H9 (cell line): Measurements from ENCODE around the gene RAI1. TPM values are rescaled to one million over a fixed set of nuclear protein-coding genes. Genes with fewer than 3 reads are reported as not detected.

ENCODE experiments used
- DNase-seq: peaks from one replicate; pipeline ENCODE4 v3.0.0-alpha.2; 2017
- H2AFZ ChIP-seq: one replicate; pipeline ENCODE4 v1.6.1; 2013; ENCODE audit warnings: mild to moderate bottlenecking, low read length, control low read depth, moderate library complexity
- H2AK5ac ChIP-seq: 2 replicates; pipeline ENCODE4 v1.6.1; 2013; ENCODE audit warnings: low read length, control low read depth, mixed read lengths; ENCODE audit not compliant: insufficient read length
- H2BK120ac ChIP-seq: one replicate; pipeline ENCODE4 v1.6.1; 2013; ENCODE audit warnings: low read depth, mild to moderate bottlenecking, low read length, control low read depth, inconsistent platforms; ENCODE audit not compliant: poor library complexity, severe bottlenecking
- H2BK12ac ChIP-seq: 2 replicates; pipeline ENCODE4 v1.6.1; 2013; ENCODE audit warnings: low read length, control low read depth, mixed read lengths, low read depth; ENCODE audit not compliant: insufficient read length
- H2BK15ac ChIP-seq: 2 replicates; pipeline ENCODE4 v1.6.1; 2013; ENCODE audit warnings: low read depth, low read length, control low read depth
- H2BK20ac ChIP-seq: one replicate; pipeline ENCODE4 v1.6.1; 2013; ENCODE audit warnings: low read depth, mild to moderate bottlenecking, low read length, control low read depth, inconsistent platforms; ENCODE audit not compliant: poor library complexity, severe bottlenecking
- H2BK5ac ChIP-seq: 2 replicates; pipeline ENCODE4 v1.6.1; 2013; ENCODE audit warnings: low read length, control low read depth, mixed read lengths; ENCODE audit not compliant: insufficient read length
- H3K14ac ChIP-seq: 2 replicates; pipeline ENCODE4 v1.6.1; 2013; ENCODE audit warnings: low read length, control low read depth; ENCODE audit not compliant: insufficient read depth
- H3K18ac ChIP-seq: 2 replicates; pipeline ENCODE4 v1.6.1; 2013; ENCODE audit warnings: low read depth, mild to moderate bottlenecking, mixed read lengths, low read length, control low read depth; ENCODE audit not compliant: insufficient read length
- H3K23ac ChIP-seq: 2 replicates; pipeline ENCODE4 v1.6.1; 2013; ENCODE audit warnings: low read length, control low read depth, mixed read lengths, low read depth; ENCODE audit not compliant: insufficient read length
- H3K23me2 ChIP-seq: 2 replicates; pipeline ENCODE4 v1.6.1; 2013; ENCODE audit warnings: low read depth, mild to moderate bottlenecking, mixed read lengths, low read length, control low read depth; ENCODE audit not compliant: insufficient read length, poor library complexity, severe bottlenecking
- H3K27ac ChIP-seq: 2 replicates; pipeline ENCODE4 v1.5.1; 2013; ENCODE audit warnings: low read length, control low read depth, mixed read lengths, low read depth; ENCODE audit not compliant: insufficient read length
- H3K27me3 ChIP-seq: 2 replicates; pipeline ENCODE4 v1.6.1; 2013; ENCODE audit warnings: low read length, control low read depth, inconsistent platforms; ENCODE audit not compliant: insufficient read depth
- H3K4ac ChIP-seq: 2 replicates; pipeline ENCODE4 v1.6.1; 2013; ENCODE audit warnings: low read depth, mild to moderate bottlenecking, control low read depth, inconsistent platforms, low read length, moderate library complexity
- H3K4me1 ChIP-seq: 2 replicates; pipeline ENCODE4 v1.6.1; 2013; ENCODE audit warnings: low read length, control low read depth, inconsistent platforms; ENCODE audit not compliant: insufficient read depth
- H3K4me2 ChIP-seq: 2 replicates; pipeline ENCODE4 v1.6.1; 2013; ENCODE audit warnings: low read length, control low read depth, mixed read lengths; ENCODE audit not compliant: insufficient read length, insufficient read depth
- H3K56ac ChIP-seq: 2 replicates; pipeline ENCODE4 v1.6.1; 2013; ENCODE audit warnings: low read depth, mild to moderate bottlenecking, mixed read lengths, low read length, control low read depth; ENCODE audit not compliant: insufficient read length
- H3K79me1 ChIP-seq: 2 replicates; pipeline ENCODE4 v1.6.1; 2013; ENCODE audit warnings: low read depth, mild to moderate bottlenecking, moderate library complexity, low read length, control low read depth, inconsistent platforms; ENCODE audit not compliant: insufficient read depth, poor library complexity, severe bottlenecking
- H3K79me2 ChIP-seq: 2 replicates; pipeline ENCODE4 v1.6.1; 2013; ENCODE audit warnings: low read length, control low read depth, inconsistent platforms; ENCODE audit not compliant: insufficient read depth
- H3K9ac ChIP-seq: 2 replicates; pipeline ENCODE4 v1.6.1; 2013; ENCODE audit warnings: low read length, control low read depth, mixed read lengths; ENCODE audit not compliant: insufficient read length; ENCODE audit errors: extremely low read depth
- H3K9me3 ChIP-seq: one replicate; pipeline ENCODE4 v1.6.1; 2013; ENCODE audit warnings: low read depth, low read length, inconsistent platforms; ENCODE audit not compliant: control insufficient read depth
- H3T11ph ChIP-seq: one replicate; pipeline ENCODE4 v1.6.1; 2013; ENCODE audit warnings: mild to moderate bottlenecking, low read length, control low read depth, inconsistent platforms
- H4K20me1 ChIP-seq: one replicate; pipeline ENCODE4 v1.6.1; 2013; ENCODE audit not compliant: control insufficient read depth, insufficient read length, insufficient read depth
- H4K5ac ChIP-seq: 2 replicates; pipeline ENCODE4 v1.6.1; 2013; ENCODE audit warnings: low read depth, mild to moderate bottlenecking, mixed read lengths, low read length, control low read depth; ENCODE audit not compliant: insufficient read length
- H4K8ac ChIP-seq: replicated peaks from 2 replicates; pipeline ENCODE4 v1.6.1; 2013; ENCODE audit warnings: low read length, control low read depth, mixed read lengths, low read depth; ENCODE audit not compliant: insufficient read length
- H4K91ac ChIP-seq: 2 replicates; pipeline ENCODE4 v1.6.1; 2013; ENCODE audit warnings: low read depth, mild to moderate bottlenecking, moderate library complexity, mixed read lengths, low read length, control low read depth; ENCODE audit not compliant: insufficient read length
- H3K27ac Mint-ChIP-seq, 3 experiments: 2 replicates in 2 of 3; 3 replicates in 1 of 3; pipeline ENCODE4 v1.8.0; 2020 to 2021; ENCODE audit warnings: mixed read lengths in 3 of 3, mild to moderate bottlenecking in 1 of 3, moderate library complexity in 1 of 3
- H3K27me3 Mint-ChIP-seq: 2 replicates; pipeline ENCODE4 v1.8.0; 2021; ENCODE audit warnings: low read depth, mild to moderate bottlenecking, moderate library complexity, mixed read lengths
- H3K36me3 Mint-ChIP-seq, 3 experiments: 2 replicates in 2 of 3; 3 replicates in 1 of 3; pipeline ENCODE4 v1.8.0; 2020 to 2021; ENCODE audit warnings: low read depth in 3 of 3, mixed read lengths in 3 of 3; ENCODE audit not compliant: insufficient read depth in 1 of 3
- H3K4me1 Mint-ChIP-seq, 2 experiments: 2 replicates each; pipeline ENCODE4 v1.8.0; 2020; ENCODE audit warnings: mixed read lengths in 2 of 2
- H3K4me3 Mint-ChIP-seq, 2 experiments: 2 replicates in 1 of 2; 3 replicates in 1 of 2; pipeline ENCODE4 v1.8.0; 2020 to 2021; ENCODE audit warnings: mild to moderate bottlenecking in 2 of 2, mixed read lengths in 2 of 2, moderate library complexity in 1 of 2
- H3K9me3 Mint-ChIP-seq, 2 experiments: 2 replicates in 1 of 2; 3 replicates in 1 of 2; pipeline ENCODE4 v1.8.0; 2020; ENCODE audit warnings: mild to moderate bottlenecking in 2 of 2, mixed read lengths in 2 of 2, moderate library complexity in 1 of 2
- WGBS: extraction: QIAGEN DNeasy Blood & Tissue Kit; methylation state at CpG from one replicate; pipeline ENCODE4 v1.1.7; 2013; ENCODE audit warnings: missing lambda C conversion rate, low lambda C conversion rate, mixed read lengths; ENCODE audit not compliant: insufficient read length; ENCODE audit errors: extremely low coverage; 5-methylcytosine and 5-hydroxymethylcytosine counted together
- total RNA-seq: library from RNA; stranded (reverse); gene quantifications from 2 replicates; pipeline ENCODE4 v1.2.1, GENCODE V29; 2021
- TF ChIP-seq, protein P1 (sequence below): fragments of 200-600 bp; sonication (generic); conservative IDR thresholded peaks from 3 replicates; pipeline ENCODE4 v1.8.0; 2021; ENCODE audit warnings: antibody characterized with exemption, mild to moderate bottlenecking

RAI1 gene
- total RNA-seq, 1 experiment from 2014 or later: 1.5 TPM

- H3K18ac ChIP-seq: no peak overlapping the region
- no peak overlapping the region for H4K5ac ChIP-seq
- no peak for DNase-seq
- no peak overlapping the region for H3K14ac ChIP-seq
- H3K9me3 ChIP-seq: no peaks in the 10 kb centered on the region
- peaks cover 2% of the 10 kb centered on the region; the same call in 1 of the 2 replicates for H3K27me3 Mint-ChIP-seq
- H3K9ac ChIP-seq: no peak overlapping the region
- no peak overlapping the region for H2AFZ ChIP-seq
- H3K36me3 Mint-ChIP-seq: peaks cover 0 to 2% (median 0%) of the 10 kb centered on the region in 3 experiments; a peak in 1 of 7 replicates
- H3K56ac ChIP-seq: no peak overlapping the region
- TF ChIP-seq, protein P1, sequence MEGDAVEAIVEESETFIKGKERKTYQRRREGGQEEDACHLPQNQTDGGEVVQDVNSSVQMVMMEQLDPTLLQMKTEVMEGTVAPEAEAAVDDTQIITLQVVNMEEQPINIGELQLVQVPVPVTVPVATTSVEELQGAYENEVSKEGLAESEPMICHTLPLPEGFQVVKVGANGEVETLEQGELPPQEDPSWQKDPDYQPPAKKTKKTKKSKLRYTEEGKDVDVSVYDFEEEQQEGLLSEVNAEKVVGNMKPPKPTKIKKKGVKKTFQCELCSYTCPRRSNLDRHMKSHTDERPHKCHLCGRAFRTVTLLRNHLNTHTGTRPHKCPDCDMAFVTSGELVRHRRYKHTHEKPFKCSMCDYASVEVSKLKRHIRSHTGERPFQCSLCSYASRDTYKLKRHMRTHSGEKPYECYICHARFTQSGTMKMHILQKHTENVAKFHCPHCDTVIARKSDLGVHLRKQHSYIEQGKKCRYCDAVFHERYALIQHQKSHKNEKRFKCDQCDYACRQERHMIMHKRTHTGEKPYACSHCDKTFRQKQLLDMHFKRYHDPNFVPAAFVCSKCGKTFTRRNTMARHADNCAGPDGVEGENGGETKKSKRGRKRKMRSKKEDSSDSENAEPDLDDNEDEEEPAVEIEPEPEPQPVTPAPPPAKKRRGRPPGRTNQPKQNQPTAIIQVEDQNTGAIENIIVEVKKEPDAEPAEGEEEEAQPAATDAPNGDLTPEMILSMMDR: 0 out of 3 replicates have a peak, but pooled peaks have one; percentile 16
- peaks cover 4% of the 10 kb centered on the region for H3K23me2 ChIP-seq
- no peak overlapping the region for H3K23ac ChIP-seq
- no peak overlapping the region for H2BK120ac ChIP-seq
- H3K27ac Mint-ChIP-seq: no peak overlapping the region
- no peak overlapping the region for H3K27ac ChIP-seq
- no peak overlapping the region for H2BK5ac ChIP-seq
- no peaks in the 10 kb centered on the region for H3K27me3 ChIP-seq
- WGBS: no CpG with 5 or more reads among the region's 6 CpGs
- H4K8ac ChIP-seq: no peak overlapping the region
- no peak overlapping the region for H2BK12ac ChIP-seq
- H3K4ac ChIP-seq: no peak overlapping the region
- no peak overlapping the region for H3K4me3 Mint-ChIP-seq
- H3T11ph ChIP-seq: no peak overlapping the region
- peaks cover 12% of the 10 kb centered on the region for H3K4me1 ChIP-seq
- H3K79me2 ChIP-seq: no peaks in the 10 kb centered on the region
- peaks cover 38 to 59% of the 10 kb centered on the region in 2 experiments for H3K4me1 Mint-ChIP-seq
- no peaks in the 10 kb centered on the region; a peak in 1 of 5 replicates for H3K9me3 Mint-ChIP-seq
- peaks cover 3% of the 10 kb centered on the region for H4K20me1 ChIP-seq
- H3K4me2 ChIP-seq: no peak overlapping the region
- no peak overlapping the region for H2BK20ac ChIP-seq
- no peak overlapping the region for H2AK5ac ChIP-seq
- H4K91ac ChIP-seq: no peak overlapping the region
- no peaks in the 10 kb centered on the region for H3K79me1 ChIP-seq
- H2BK15ac ChIP-seq: no peak overlapping the region
These were observed 163.2 kb downstream of the RAI1 start for GRCh38 chr17:17844500-17844899.
